Measurements from ENCODE around the gene SPRR2D. TPM values are rescaled to one million over a fixed set of nuclear protein-coding genes. Genes with fewer than 3 reads are reported as not detected.

SPRR2D gene
- total and polyA plus RNA-seq, 4 donors: 0.09 TPM; not detected in 3

- H3K4me1 ChIP-seq (ENCODE audit: control insufficient read depth in 4 of 4, insufficient read depth in 4 of 4, low read length in 3 of 4): no peaks in the 10 kb centered on the region
- H3K9ac ChIP-seq (ENCODE audit: low read depth in 1 of 2, low read length in 2 of 2): no peak within 1 kb of the TSS
- H3K9me3 ChIP-seq (ENCODE audit: control insufficient read depth in 4 of 4, low read length in 3 of 4): no peaks in the 10 kb centered on the region
- no peak for DNase-seq (ENCODE audit: low spot score)
- no peak within 1 kb of the TSS for H3K27ac ChIP-seq (ENCODE audit: low read depth in 1 of 2, low read length in 2 of 2)
- H3K27me3 ChIP-seq (ENCODE audit: control insufficient read depth in 4 of 4, insufficient read depth in 4 of 4, low read length in 3 of 4): peaks cover 0 to 5% (median 0%) of the 10 kb centered on the region in 4 donors
- H3K36me3 ChIP-seq (ENCODE audit: control insufficient read depth in 4 of 4, insufficient read depth in 3 of 4, low read depth in 1 of 4, low read length in 3 of 4): no peaks in the 10 kb centered on the region
- H3K4me3 ChIP-seq (ENCODE audit: low read depth in 1 of 3, low read length in 3 of 3): no peak within 1 kb of the TSS
- no peak for TF ChIP-seq GABPA (IDR thresholded peaks at IDR 0.05 in 1 of 2, conservative IDR thresholded peaks at IDR 0.05 in 1 of 2)
- TF ChIP-seq RAD21 (IDR thresholded peaks at IDR 0.05): no peak
- no peak for TF ChIP-seq HNF4G (IDR thresholded peaks at IDR 0.05)
- no peak for TF ChIP-seq EGR1 (IDR thresholded peaks at IDR 0.05; ENCODE audit: low read depth in 2 of 2)
- TF ChIP-seq ZBTB33 (IDR thresholded peaks at IDR 0.05): no peak
- no peak for TF ChIP-seq NR2F2 (IDR thresholded peaks at IDR 0.05)
- no peak for TF ChIP-seq TAF1 (conservative IDR thresholded peaks at IDR 0.05)
- no peak for TF ChIP-seq JUND (IDR thresholded peaks at IDR 0.05)
- TF ChIP-seq MAX (IDR thresholded peaks at IDR 0.05): no peak
- no peak for TF ChIP-seq REST (IDR thresholded peaks at IDR 0.05)
- TF ChIP-seq HNF4A (conservative IDR thresholded peaks at IDR 0.05): no peak
- TF ChIP-seq FOXA2 (IDR thresholded peaks at IDR 0.05): no peak
- no peak for TF ChIP-seq CTCF (IDR thresholded peaks at IDR 0.05; ENCODE audit: low read depth, low read length, missing input control)
- no peak for TF ChIP-seq ATF3 (IDR thresholded peaks at IDR 0.05)
- TF ChIP-seq SP1 (IDR thresholded peaks at IDR 0.05): no peak
- TF ChIP-seq YY1 (IDR thresholded peaks at IDR 0.05): no peak
Measured at GRCh38 chr1:153030895-153031294, 10.0 kb downstream of the SPRR2D start, which contains the start of gene SPRR1B. Gene SPRR1B (plus strand): TSS chr1:153031203. CDS start chr1:153032346, 1,143 bp downstream.

- peaks cover 0 to 5% (median 0%) of the 10 kb centered on the region in 4 donors for H3K27me3 ChIP-seq (ENCODE audit: control insufficient read depth in 4 of 4, insufficient read depth in 4 of 4, low read length in 3 of 4)
- TF ChIP-seq RXRA (IDR thresholded peaks at IDR 0.05) (no peak), EGR1 (IDR thresholded peaks at IDR 0.05; ENCODE audit: low read depth in 2 of 2) (no peak), JUND (IDR thresholded peaks at IDR 0.05) (no peak), CTCF (IDR thresholded peaks at IDR 0.05; ENCODE audit: low read depth, low read length, missing input control) (no peak), HNF4G (IDR thresholded peaks at IDR 0.05) (no peak)
- H3K4me3 ChIP-seq (ENCODE audit: low read depth in 1 of 3, low read length in 3 of 3): no peak overlapping the region
- no peak overlapping the region for H3K27ac ChIP-seq (ENCODE audit: low read depth in 1 of 2, low read length in 2 of 2)
- H3K4me1 ChIP-seq (ENCODE audit: control insufficient read depth in 4 of 4, insufficient read depth in 4 of 4, low read length in 3 of 4): no peaks in the 10 kb centered on the region
- no peaks in the 10 kb centered on the region for H3K36me3 ChIP-seq (ENCODE audit: control insufficient read depth in 4 of 4, insufficient read depth in 3 of 4, low read depth in 1 of 4, low read length in 3 of 4)
- 64% methylated on average over 1 of the region's 1 CpG for WGBS
- no peaks in the 10 kb centered on the region for H3K9me3 ChIP-seq (ENCODE audit: control insufficient read depth in 4 of 4, low read length in 3 of 4)
- H3K9ac ChIP-seq (ENCODE audit: low read depth in 1 of 2, low read length in 2 of 2): no peak overlapping the region
- DNase-seq (ENCODE audit: low spot score): no peak
Measured at GRCh38 chr1:153028766-153029165, 12.2 kb downstream of the SPRR2D start.

All from liver (tissue), 9 donors.